HepG2 (cell line): ENCODE results near the gene CCS. TPM values are rescaled to one million over a fixed set of nuclear protein-coding genes. Genes with fewer than 3 reads are reported as not detected.
A peak's percentile ranks its signal among the peaks of the same experiment; 100 is the strongest.

Experiments
- FOXA1 ChIP-seq, 2 experiments: fragments of 450-650 bp in 1 of 2; sonication (generic) in 1 of 2; formaldehyde crosslinking in 1 of 2; IDR thresholded peaks; 2 replicates each; pipeline versions ENCODE4 v1.4.0 to v1.6.1; 2016 to 2020; ENCODE audit warnings: missing genetic modification reagents in 1 of 2
- KAT2B ChIP-seq: fragments of 150-350 bp; IDR thresholded peaks from 2 replicates; pipeline ENCODE4 v1.6.1; 2014; ENCODE audit warnings: low read depth, low read length, borderline replicate concordance
- KAT7 ChIP-seq: IDR thresholded peaks from 2 replicates; pipeline ENCODE4 v1.6.1; 2018; ENCODE audit warnings: borderline replicate concordance, missing compliant biosample characterization
- PHF21A ChIP-seq: sonication (generic); formaldehyde crosslinking; IDR thresholded peaks from 2 replicates; pipeline ENCODE4 v1.5.0; 2020; ENCODE audit warnings: mild to moderate bottlenecking, missing genetic modification reagents
- RFX3 ChIP-seq: IDR thresholded peaks from 2 replicates; pipeline ENCODE4 v1.6.1; 2016; ENCODE audit warnings: missing biosample characterization, missing genetic modification reagents
- TEAD2 ChIP-seq: sonication (generic); formaldehyde crosslinking; IDR thresholded peaks from 2 replicates; pipeline ENCODE4 v1.9.0; 2021; ENCODE audit warnings: missing genetic modification reagents
- TSC22D2 ChIP-seq: sonication (generic); formaldehyde crosslinking; IDR thresholded peaks from 2 replicates; pipeline ENCODE4 v1.5.1; 2020; ENCODE audit warnings: missing genetic modification reagents, mild to moderate bottlenecking, borderline replicate concordance
- ZFP1 ChIP-seq: IDR thresholded peaks from 2 replicates; pipeline ENCODE4 v1.6.1; 2016
- ZNF878 ChIP-seq: sonication (generic); formaldehyde crosslinking; IDR thresholded peaks from 2 replicates; pipeline ENCODE4 v1.8.1; 2023; ENCODE audit warnings: mild to moderate bottlenecking, missing genetic modification reagents, moderate library complexity
- polyA plus RNA-seq, 8 experiments: library from polyadenylated mRNA; depleted of rRNA in 3 of 8; stranded (reverse) in 7 of 8; unstranded in 1 of 8; fragments of >200 nt; fragmentation: Illumina TruSeq in 4 of 8; extraction: Trizol in 4 of 8; gene quantifications; 2 replicates each; pipeline versions ENCODE4 v1.2.1 to v1.2.3, GENCODE V29; 2011 to 2016; ENCODE audit warnings: low read depth in 4 of 8, missing spikeins in 1 of 8, mixed read lengths in 1 of 8; ENCODE audit not compliant: insufficient read depth in 1 of 8
- total RNA-seq, 5 experiments: library from RNA; depleted of rRNA; stranded (reverse); fragments of >200 nt; fragmentation: Illumina TruSeq; extraction: Trizol; gene quantifications; 2 replicates each; pipeline ENCODE4 v1.2.3, GENCODE V29; 2016; ENCODE audit warnings: low read depth in 1 of 5
- TF ChIP-seq, protein P1 (sequence below), 2 experiments: fragments of 450-650 bp in 1 of 2; sonication (generic) in 1 of 2; formaldehyde crosslinking in 1 of 2; IDR thresholded peaks; 2 replicates each; pipeline versions ENCODE4 v1.6.1 to v1.8.0; 2016 to 2022; ENCODE audit warnings: antibody characterized with exemption in 1 of 2, mild to moderate bottlenecking in 1 of 2, missing genetic modification reagents in 1 of 2
- TF ChIP-seq, protein P2 (sequence below): sonication (generic); formaldehyde crosslinking; IDR thresholded peaks from 2 replicates; pipeline ENCODE4 v1.4.0; 2020; ENCODE audit warnings: missing genetic modification reagents
- TF ChIP-seq, protein P3 (sequence below): sonication (generic); formaldehyde crosslinking; IDR thresholded peaks from 2 replicates; pipeline ENCODE4 v1.4.0; 2020; ENCODE audit warnings: missing genetic modification reagents, mild to moderate bottlenecking, borderline replicate concordance

The CCS gene
- total and polyA plus RNA-seq, 2 of the 13 experiments (the other 11 are each of a cell fraction or from before 2014, with no cell fraction given), result 25.4 to 44.6 TPM

DNA sequence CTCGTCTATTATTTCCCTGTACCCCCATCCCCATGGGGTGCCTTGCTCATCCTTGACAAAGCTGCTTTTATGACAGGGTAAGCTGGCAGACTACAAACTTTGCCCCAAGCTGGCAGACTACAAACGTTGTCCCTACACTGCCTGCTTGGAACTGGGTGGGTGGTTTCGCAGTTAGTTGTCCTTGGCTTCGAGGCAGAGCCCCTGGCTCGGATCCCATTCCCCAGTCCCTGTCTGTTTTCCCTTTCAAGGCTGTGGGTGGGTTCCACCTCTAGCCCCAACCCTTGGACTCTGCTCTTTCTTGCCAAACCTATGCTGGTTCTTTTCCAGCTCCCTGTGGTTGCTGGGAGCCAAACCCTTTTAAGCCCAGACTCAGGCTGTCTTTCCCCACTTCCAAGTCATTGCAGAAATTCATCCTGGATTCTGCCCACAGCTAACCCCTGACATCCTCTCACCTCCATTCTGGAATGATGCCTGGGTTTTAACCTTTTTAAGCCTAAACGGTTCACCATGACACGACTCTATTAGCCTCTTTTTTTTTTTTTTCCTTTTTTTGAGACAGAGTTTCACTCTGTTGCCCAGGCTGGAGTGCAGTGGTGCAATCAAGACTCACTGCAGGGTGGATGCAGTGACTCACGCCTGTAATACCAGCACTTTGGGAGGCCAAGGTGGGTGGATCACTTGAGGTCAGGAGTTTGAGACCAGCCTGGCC, 14.3 kb downstream of the CCS start (continued):
- no peak for TF ChIP-seq FOXA1 (IDR thresholded peaks at IDR 0.05)
- no peak for TF ChIP-seq FOXA1 (CRISPR knock-in tag; IDR thresholded peaks at IDR 0.05)
- TF ChIP-seq TEAD2 (CRISPR knock-in tag), result no peak
- TF ChIP-seq, protein P1, sequence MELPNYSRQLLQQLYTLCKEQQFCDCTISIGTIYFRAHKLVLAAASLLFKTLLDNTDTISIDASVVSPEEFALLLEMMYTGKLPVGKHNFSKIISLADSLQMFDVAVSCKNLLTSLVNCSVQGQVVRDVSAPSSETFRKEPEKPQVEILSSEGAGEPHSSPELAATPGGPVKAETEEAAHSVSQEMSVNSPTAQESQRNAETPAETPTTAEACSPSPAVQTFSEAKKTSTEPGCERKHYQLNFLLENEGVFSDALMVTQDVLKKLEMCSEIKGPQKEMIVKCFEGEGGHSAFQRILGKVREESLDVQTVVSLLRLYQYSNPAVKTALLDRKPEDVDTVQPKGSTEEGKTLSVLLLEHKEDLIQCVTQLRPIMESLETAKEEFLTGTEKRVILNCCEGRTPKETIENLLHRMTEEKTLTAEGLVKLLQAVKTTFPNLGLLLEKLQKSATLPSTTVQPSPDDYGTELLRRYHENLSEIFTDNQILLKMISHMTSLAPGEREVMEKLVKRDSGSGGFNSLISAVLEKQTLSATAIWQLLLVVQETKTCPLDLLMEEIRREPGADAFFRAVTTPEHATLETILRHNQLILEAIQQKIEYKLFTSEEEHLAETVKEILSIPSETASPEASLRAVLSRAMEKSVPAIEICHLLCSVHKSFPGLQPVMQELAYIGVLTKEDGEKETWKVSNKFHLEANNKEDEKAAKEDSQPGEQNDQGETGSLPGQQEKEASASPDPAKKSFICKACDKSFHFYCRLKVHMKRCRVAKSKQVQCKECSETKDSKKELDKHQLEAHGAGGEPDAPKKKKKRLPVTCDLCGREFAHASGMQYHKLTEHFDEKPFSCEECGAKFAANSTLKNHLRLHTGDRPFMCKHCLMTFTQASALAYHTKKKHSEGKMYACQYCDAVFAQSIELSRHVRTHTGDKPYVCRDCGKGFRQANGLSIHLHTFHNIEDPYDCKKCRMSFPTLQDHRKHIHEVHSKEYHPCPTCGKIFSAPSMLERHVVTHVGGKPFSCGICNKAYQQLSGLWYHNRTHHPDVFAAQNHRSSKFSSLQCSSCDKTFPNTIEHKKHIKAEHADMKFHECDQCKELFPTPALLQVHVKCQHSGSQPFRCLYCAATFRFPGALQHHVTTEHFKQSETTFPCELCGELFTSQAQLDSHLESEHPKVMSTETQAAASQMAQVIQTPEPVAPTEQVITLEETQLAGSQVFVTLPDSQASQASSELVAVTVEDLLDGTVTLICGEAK (IDR thresholded peaks at IDR 0.05), result no peak
- TF ChIP-seq, protein P1 (CRISPR knock-in tag; IDR thresholded peaks at IDR 0.05), result no peak
- TF ChIP-seq KAT2B, result no peak
- no peak for TF ChIP-seq ZFP1
- TF ChIP-seq, protein P2, sequence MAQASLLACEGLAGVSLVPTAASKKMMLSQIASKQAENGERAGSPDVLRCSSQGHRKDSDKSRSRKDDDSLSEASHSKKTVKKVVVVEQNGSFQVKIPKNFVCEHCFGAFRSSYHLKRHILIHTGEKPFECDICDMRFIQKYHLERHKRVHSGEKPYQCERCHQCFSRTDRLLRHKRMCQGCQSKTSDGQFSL (CRISPR knock-in tag), result no peak
- no peak for TF ChIP-seq TSC22D2 (CRISPR knock-in tag)
- TF ChIP-seq PHF21A (CRISPR knock-in tag), result peak; percentile 55; the same call in 1 of the 2 replicates
- TF ChIP-seq RFX3 (CRISPR knock-in tag), result no peak
- no peak for TF ChIP-seq KAT7 (CRISPR knock-in tag)
- TF ChIP-seq, protein P3, sequence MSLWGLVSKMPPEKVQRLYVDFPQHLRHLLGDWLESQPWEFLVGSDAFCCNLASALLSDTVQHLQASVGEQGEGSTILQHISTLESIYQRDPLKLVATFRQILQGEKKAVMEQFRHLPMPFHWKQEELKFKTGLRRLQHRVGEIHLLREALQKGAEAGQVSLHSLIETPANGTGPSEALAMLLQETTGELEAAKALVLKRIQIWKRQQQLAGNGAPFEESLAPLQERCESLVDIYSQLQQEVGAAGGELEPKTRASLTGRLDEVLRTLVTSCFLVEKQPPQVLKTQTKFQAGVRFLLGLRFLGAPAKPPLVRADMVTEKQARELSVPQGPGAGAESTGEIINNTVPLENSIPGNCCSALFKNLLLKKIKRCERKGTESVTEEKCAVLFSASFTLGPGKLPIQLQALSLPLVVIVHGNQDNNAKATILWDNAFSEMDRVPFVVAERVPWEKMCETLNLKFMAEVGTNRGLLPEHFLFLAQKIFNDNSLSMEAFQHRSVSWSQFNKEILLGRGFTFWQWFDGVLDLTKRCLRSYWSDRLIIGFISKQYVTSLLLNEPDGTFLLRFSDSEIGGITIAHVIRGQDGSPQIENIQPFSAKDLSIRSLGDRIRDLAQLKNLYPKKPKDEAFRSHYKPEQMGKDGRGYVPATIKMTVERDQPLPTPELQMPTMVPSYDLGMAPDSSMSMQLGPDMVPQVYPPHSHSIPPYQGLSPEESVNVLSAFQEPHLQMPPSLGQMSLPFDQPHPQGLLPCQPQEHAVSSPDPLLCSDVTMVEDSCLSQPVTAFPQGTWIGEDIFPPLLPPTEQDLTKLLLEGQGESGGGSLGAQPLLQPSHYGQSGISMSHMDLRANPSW (CRISPR knock-in tag), result no peak
- TF ChIP-seq ZNF878 (CRISPR knock-in tag), result no peak
